GM10266 (cell line): ENCODE data around the gene TSSK2.
"Not testable (repeated sequence)": the region's sequence is repeated elsewhere in the genome, so short reads cannot be mapped to it uniquely, and the experiment has no call there.

Experiments
- DNase-seq: peaks from one replicate; pipeline ENCODE4 v3.0.0; 2012; ENCODE audit errors: extremely low spot score
- CTCF ChIP-seq: IDR thresholded peaks from 2 replicates; pipeline ENCODE4 v1.5.1; 2012; ENCODE audit warnings: mild to moderate bottlenecking, low read depth; ENCODE audit not compliant: control insufficient read depth, insufficient read depth; ENCODE audit errors: missing control alignments

TSSK2 gene

GRCh38 chr22:19151329-19152191 lies 20.5 kb downstream of the TSSK2 start:
- TF ChIP-seq CTCF: no peak

DNA sequence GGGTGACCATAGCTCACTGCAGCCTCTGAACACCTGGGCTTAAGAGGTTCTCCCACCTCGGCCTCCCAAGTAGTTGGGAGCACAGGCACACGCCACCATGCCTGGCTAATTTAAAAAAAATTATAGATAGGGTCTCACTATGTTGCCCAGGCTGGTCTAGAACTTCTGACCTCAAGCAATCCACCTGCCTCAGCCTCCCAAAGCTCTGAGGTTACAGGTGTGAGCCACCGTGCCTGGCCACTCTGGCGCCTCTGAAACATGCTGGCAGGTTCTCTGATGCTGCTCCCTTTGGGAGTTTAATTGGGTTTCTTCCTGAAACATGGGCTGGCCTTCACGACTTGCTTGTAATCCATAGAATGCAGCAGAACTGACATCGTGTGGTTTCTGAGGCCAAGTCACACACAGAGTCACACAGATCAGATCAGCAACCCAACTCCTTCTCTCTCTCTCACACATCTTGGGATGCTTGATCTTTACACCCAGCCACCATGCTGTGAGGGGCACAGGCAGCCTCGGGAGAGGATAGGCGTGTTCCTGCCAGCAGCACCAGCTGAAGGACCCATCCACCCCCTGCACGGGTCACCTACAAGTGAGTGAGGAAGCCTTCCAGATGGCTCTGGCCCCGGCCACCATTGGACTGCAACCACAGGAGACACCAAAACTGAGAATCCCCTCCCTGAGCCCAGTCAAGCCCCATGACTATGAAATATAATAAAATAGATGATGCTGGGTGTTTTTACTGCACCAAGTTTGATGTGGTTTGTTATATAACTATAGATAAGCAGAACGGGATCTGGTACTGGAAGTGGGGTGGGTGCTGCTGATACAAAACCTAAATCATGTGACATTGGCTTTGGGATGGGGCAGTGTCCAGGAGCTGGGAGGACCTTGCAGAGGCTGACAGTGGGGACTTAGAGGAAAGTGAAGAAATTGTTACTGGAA lies 22.1 kb downstream of the TSSK2 start:
- no peak for TF ChIP-seq CTCF
- DNase-seq: no peak

More at GRCh38 chr22:19151329-19152191, 20.5 kb downstream of the TSSK2 start:
- DNase-seq: no peak

GRCh38 chr22:19156109-19156508 lies 25.0 kb downstream of the TSSK2 start:
- not testable (repeated sequence) for DNase-seq

GRCh38 chr22:19158649-19159048 lies 27.5 kb downstream of the TSSK2 start:
- not testable (repeated sequence) for DNase-seq

GRCh38 chr22:19164425-19164824 lies 33.3 kb downstream of the TSSK2 start:
- no peak for TF ChIP-seq CTCF
- no peak for DNase-seq

GRCh38 chr22:19166421-19166820 lies 35.3 kb downstream of the TSSK2 start:
- TF ChIP-seq CTCF: no peak
- DNase-seq: no peak

DNA sequence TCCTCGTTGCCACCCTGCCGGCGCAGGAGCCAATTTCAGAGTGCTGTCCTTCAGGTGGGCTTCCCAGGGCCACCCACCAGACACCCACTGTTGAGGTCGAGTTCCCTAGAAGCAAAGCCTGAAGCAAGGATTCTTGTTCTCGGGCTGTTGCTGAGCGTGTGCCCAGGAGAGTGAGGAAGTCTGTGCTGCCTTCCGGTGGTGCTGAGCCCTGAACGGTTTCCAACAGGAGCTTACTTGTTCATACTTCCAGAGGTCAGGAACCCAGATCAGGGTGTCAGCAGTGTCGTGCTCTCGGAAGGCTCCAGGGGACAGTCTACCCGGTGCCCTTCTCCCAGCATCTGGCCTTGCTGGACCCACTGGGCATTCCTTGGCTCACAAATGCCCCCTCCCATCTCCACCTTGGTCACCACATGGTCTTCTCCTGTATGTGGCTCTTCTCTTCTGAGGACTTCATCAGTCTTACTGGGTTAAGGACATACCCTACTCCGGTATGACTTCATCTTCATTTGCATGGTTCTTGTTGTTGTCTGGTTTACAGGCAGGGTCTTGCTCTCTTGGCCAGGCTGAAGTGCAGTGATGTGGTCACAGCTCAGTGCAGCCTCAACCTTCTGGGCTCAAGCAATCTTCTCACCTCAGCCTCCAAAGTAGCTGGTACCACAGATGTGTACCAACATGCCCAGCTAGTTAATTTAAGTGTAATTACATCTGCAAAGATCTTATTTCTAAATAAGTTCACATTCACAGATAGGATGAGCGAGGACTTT lies 36.2 kb downstream of the TSSK2 start:
- no peak for TF ChIP-seq CTCF

More for the DNA sequence above, 36.2 kb downstream of the TSSK2 start:
- DNase-seq: no peak
